ENCODE measurements around the gene VANGL2. TPM values are rescaled to one million over a fixed set of nuclear protein-coding genes. Genes with fewer than 3 reads are reported as not detected.

Gene VANGL2
- total RNA-seq, 4 donors from 2014 or later: 0.26 to 1.2 (median 0.78) TPM; not detected in 1

DNA sequence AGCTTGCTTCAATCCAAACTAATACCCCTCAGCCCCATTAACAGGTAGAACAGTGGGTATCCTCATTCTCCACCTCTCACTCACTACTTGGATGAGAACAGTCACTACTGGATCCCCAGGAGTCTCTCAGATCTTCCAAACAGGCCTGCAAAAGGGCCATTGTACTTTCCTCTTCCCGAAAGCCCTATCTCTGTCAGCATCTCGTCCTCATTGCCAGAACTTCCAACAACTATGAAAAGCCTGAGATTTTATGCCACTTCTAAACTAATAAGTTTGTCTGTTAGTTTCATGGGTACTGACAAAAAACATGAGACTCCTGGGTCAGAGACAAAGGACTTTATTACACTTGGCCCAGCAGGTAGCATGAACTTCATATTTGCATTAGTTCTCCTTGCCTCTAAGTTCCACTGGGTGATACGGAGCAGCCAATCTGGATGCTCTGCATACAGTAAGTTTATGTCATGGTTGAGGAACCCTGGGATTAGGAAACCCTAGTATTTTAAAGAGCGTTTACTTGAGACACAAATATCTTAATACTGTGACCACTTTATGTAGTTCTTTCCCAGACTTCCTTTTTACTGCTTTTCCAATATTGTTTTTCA, 38.1 kb downstream of the VANGL2 start:
- intact Hi-C loops (cut with DNase I; ENCODE audit: low total_unique reads): no loop called here
- H3K36me3 ChIP-seq: no peaks in the 10 kb centered on the region
- H3K9me3 ChIP-seq: no peaks in the 10 kb centered on the region
- H3K4me3 ChIP-seq: no peak overlapping the region
- no peaks in the 10 kb centered on the region for H3K4me1 ChIP-seq
- TF ChIP-seq, protein P1, sequence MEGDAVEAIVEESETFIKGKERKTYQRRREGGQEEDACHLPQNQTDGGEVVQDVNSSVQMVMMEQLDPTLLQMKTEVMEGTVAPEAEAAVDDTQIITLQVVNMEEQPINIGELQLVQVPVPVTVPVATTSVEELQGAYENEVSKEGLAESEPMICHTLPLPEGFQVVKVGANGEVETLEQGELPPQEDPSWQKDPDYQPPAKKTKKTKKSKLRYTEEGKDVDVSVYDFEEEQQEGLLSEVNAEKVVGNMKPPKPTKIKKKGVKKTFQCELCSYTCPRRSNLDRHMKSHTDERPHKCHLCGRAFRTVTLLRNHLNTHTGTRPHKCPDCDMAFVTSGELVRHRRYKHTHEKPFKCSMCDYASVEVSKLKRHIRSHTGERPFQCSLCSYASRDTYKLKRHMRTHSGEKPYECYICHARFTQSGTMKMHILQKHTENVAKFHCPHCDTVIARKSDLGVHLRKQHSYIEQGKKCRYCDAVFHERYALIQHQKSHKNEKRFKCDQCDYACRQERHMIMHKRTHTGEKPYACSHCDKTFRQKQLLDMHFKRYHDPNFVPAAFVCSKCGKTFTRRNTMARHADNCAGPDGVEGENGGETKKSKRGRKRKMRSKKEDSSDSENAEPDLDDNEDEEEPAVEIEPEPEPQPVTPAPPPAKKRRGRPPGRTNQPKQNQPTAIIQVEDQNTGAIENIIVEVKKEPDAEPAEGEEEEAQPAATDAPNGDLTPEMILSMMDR (IDR thresholded peaks at IDR 0.05 in 4 of 5, conservative IDR thresholded peaks at IDR 0.05 in 1 of 5): no peak
- TF ChIP-seq POLR2A (IDR thresholded peaks at IDR 0.05): no peak
- H3K27me3 ChIP-seq: no peaks in the 10 kb centered on the region
- no peak for ATAC-seq
- H3K27ac ChIP-seq: peak overlapping the region in 1 of 4 donors; percentile 38
- no peak for DNase-seq
- in situ Hi-C loops (cut with MboI; ENCODE audit: low sequenced_read_pairs in 4 of 4): no loop called here

DNA sequence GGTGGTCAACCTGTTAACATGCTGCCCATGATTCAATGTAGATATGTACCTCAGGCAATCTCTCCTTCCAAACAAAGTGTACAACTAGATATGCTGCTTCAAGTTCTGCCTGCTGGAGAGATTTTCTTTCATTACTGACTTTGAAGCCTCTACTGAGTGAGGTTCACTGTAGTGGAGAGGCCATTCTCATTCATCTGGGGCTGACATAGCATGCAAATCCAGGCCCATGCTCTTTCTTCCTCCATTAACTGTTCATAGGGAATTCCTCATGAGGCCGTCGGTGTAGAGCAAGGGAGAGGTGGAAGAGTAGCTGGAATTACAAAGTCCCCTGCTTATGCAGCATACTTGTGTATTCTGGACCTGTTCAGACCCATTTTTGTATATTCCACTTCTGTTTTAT, 38.6 kb downstream of the VANGL2 start:
- Histone ChIP-seq H3K27me3 (no peaks in the 10 kb centered on the region), H3K4me3 (no peak overlapping the region), H3K27ac (no peak overlapping the region), H3K36me3 (no peaks in the 10 kb centered on the region), H3K4me1 (no peaks in the 10 kb centered on the region), H3K9me3 (no peaks in the 10 kb centered on the region)
- TF ChIP-seq POLR2A (IDR thresholded peaks at IDR 0.05): no peak
- TF ChIP-seq, protein P1 (IDR thresholded peaks at IDR 0.05 in 4 of 5, conservative IDR thresholded peaks at IDR 0.05 in 1 of 5): no peak
- in situ Hi-C loops (cut with MboI; ENCODE audit: low sequenced_read_pairs in 4 of 4) (no loop called here), intact Hi-C loops (cut with DNase I; ENCODE audit: low total_unique reads) (no loop called here)
- DNase-seq (no peak), ATAC-seq (no peak)

DNA sequence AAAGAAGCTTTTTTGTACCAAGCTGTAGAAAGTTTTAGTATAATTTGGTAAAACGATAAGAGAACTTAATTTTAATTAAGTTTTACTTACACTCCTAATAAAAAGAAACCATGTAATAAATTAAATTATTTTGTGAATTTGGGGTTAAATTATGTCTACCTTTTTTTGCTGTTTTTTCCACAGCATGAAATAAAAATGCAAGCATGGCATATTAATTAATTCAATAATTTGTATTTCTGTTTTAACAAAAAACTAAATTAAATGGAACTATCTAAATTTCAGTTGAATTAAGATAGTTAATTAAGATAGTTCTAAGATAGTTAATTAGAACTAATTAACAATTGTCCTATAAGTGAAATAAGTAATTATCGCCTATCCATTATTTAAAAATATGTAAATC, 39.4 kb downstream of the VANGL2 start:
- intact Hi-C loops (cut with DNase I; ENCODE audit: low total_unique reads): no loop called here
- H3K4me3 ChIP-seq: no peak overlapping the region
- no peak for ATAC-seq
- H3K4me1 ChIP-seq: no peaks in the 10 kb centered on the region
- no peak for DNase-seq
- H3K27ac ChIP-seq: no peak overlapping the region
- no peaks in the 10 kb centered on the region for H3K27me3 ChIP-seq
- TF ChIP-seq, protein P1 (IDR thresholded peaks at IDR 0.05 in 4 of 5, conservative IDR thresholded peaks at IDR 0.05 in 1 of 5): no peak
- TF ChIP-seq POLR2A (IDR thresholded peaks at IDR 0.05): no peak
- in situ Hi-C loops (cut with MboI; ENCODE audit: low sequenced_read_pairs in 4 of 4): no loop called here
- no peaks in the 10 kb centered on the region for H3K9me3 ChIP-seq
- no peaks in the 10 kb centered on the region for H3K36me3 ChIP-seq

DNA sequence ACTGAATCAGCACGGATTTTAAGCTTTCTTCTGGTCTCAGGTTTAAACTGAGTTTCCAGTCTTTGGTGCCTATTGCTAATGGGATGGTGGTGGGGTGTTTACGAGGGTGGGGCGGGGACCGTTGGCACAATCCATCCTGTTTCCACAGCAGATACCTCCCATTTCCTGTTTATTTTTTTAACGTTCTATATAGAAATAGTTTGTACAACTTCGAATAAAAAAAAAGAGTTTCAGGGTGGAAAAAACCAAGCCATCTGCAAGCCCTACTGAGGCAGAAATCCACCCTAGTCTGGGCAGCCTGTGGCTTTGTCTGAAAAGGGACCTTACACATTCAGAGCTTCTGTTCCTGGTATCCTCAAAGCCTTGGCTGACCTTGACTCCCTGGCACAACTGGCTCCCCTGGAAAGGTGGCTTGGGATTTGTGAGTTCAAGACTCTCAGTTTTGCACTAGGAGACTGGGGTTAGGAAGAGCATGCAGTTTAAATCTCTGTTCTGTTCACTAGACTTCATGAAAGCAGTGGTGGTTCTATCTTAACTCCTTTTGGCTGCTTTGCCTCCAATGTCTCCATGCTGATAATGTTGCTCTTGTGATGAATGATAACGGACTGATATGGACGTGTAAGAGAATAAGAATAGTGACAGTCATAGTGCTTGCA, 46.7 kb downstream of the VANGL2 start:
- intact Hi-C loops (cut with DNase I; ENCODE audit: low total_unique reads): no loop called here

More for the DNA sequence above, 46.7 kb downstream of the VANGL2 start:
- in situ Hi-C loops (cut with MboI; ENCODE audit: low sequenced_read_pairs in 4 of 4): no loop called here
- no peak overlapping the region for H3K4me3 ChIP-seq
- H3K27ac ChIP-seq: no peak overlapping the region
- no peaks in the 10 kb centered on the region for H3K4me1 ChIP-seq
- TF ChIP-seq, protein P1 (IDR thresholded peaks at IDR 0.05 in 4 of 5, conservative IDR thresholded peaks at IDR 0.05 in 1 of 5): no peak
- TF ChIP-seq POLR2A (IDR thresholded peaks at IDR 0.05): no peak
- no peak for ATAC-seq
- H3K9me3 ChIP-seq: no peaks in the 10 kb centered on the region
- H3K36me3 ChIP-seq: no peaks in the 10 kb centered on the region
- H3K27me3 ChIP-seq: no peaks in the 10 kb centered on the region
- no peak for DNase-seq

Data from gastrocnemius medialis (tissue), 4 donors.